Body of pancreas (tissue), 4 donors: Measurements from ENCODE around the gene CNIH4.

Experiments
- CTCF ChIP-seq, 7 experiments: fragments of 450-650 bp in 4 of 7; fragments of 200-600 bp in 3 of 7; sonication (generic) in 3 of 7; IDR thresholded peaks; one replicate each; pipeline ENCODE4 v1.5.1; 2016 to 2019; ENCODE audit warnings: antibody characterized with exemption in 7 of 7
- POLR2A ChIP-seq, 3 donors: fragments of 450-650 bp; IDR thresholded peaks; one replicate each; pipeline ENCODE4 v1.6.1; 2016; ENCODE audit warnings: antibody characterized with exemption in 3 of 3, mild to moderate bottlenecking in 2 of 3

DNA sequence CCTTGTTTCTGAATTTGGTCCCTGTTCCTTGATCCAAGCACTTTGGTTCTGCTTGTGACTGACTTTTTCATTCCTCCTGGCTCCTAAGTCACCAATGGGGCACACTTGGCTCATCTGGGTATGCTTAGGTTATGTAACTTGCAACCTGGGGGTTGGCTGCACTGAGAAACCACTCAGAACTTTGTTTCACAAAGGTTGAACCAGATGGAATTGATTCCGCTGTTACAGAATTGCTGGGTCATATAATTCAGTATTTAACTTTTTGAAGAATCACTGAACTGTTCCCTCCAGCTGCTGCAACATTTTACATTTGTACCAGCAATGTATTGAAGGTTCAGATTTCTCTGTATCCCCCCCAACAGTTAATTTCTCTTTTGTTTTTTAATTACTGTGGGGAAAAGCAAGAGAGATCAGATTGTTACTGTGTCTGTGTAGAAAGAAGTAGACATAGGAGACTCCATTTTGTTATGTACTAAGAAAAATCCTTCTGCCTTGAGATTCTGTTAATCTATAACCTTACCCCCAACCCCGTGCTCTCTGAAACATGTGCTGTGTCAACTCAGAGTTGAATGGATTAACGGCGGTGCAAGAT, 17.1 kb upstream of the CNIH4 start:
- TF ChIP-seq POLR2A (IDR thresholded peaks at IDR 0.05) (no peak), CTCF (IDR thresholded peaks at IDR 0.05) (no peak)
